Measurements from ENCODE around the gene ENG.

GRCh38 chr9:127886401-127886972 lies 32.0 kb upstream of the ENG start:
- no peak for TF ChIP-seq CTCF (IDR thresholded peaks at IDR 0.05 in 2 of 3, conservative IDR thresholded peaks at IDR 0.05 in 1 of 3; ENCODE audit: borderline replicate concordance in 1 of 3, insufficient read depth in 1 of 3, low read depth in 2 of 3, low read length in 2 of 3)
- TF ChIP-seq CEBPB (IDR thresholded peaks at IDR 0.05; ENCODE audit: low read depth): no peak
- no peak for TF ChIP-seq ZNF274 (IDR thresholded peaks at IDR 0.05; ENCODE audit: low read depth, low read length)
- TF ChIP-seq POLR2AphosphoS5 (IDR thresholded peaks at IDR 0.05; ENCODE audit: low read depth, low read length): no peak
